TTC549 (cell line): ENCODE data around the gene RHEX.
"Not testable (repeated sequence)": the region's sequence is repeated elsewhere in the genome, so short reads cannot be mapped to it uniquely, and the experiment has no call there.

Experiments used
- FAIRE-seq: peaks from 2 replicates; lab custom pipeline; 2012; peaks lifted over from hg19 to GRCh38; lab: Jason Lieb, UNC

RHEX gene, protein sequence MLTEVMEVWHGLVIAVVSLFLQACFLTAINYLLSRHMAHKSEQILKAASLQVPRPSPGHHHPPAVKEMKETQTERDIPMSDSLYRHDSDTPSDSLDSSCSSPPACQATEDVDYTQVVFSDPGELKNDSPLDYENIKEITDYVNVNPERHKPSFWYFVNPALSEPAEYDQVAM

DNA sequence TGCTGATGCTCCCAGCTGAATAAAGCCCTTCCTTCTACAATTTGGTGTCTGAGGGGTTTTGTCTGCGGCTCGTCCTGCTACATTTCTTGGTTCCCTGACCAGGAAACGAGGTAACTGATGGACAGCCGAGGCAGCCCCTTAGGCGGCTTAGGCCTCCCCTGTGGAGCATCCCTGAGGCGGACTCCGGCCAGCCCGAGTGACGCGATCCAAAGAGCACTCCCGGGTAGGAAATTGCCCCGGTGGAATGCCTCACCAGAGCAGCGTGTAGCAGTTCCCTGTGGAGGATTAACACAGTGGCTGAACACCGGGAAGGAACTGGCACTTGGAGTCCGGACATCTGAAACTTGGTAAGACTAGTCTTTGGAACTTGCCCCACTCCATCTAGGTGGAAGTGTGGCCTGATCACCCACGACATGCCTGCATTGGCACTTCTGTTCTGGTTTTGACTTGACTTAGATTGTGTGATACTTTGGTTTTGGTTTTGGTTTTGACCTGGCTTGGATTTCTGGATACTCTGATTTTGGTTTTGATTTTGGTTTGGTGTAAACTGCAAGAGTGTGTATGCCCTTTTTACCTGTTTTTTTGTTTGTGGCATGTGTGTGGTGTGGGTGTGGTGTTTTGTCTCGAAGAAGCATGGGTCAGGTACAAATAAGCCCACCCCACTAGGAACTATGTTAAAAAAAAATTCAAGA lies at the start of gene RHEX:
Gene RHEX, plus strand, starts transcription at position 255 of the 692 bp plus-strand sequence. CDS start 44,656 bp downstream, outside the sequence.
- not testable (repeated sequence) for FAIRE-seq

- FAIRE-seq = no peak
Observed at GRCh38 chr1:206003854-206004800, 48.8 kb upstream of the RHEX start.

DNA sequence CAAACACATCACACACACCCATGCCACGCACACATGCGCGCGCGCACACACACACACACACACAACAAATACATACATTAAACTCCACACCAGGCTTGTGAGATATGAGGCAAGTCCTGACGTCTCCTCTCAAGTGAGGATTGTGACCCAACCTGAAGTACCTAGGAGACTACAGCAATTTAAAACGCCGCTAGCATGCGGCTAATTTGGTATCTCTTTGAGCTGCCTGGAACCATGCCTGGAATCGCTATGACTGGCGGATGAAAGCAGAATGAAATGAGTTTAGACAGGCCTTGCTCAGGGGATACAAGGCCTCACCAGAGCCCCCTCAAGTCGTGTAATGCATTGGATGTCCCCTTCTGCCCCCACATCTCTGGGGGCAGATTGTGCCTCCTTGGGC lies 48.1 kb upstream of the RHEX start:
- FAIRE-seq = no peak

- no peak for FAIRE-seq
Observed at GRCh38 chr1:206005234-206005633, 47.7 kb upstream of the RHEX start.

DNA sequence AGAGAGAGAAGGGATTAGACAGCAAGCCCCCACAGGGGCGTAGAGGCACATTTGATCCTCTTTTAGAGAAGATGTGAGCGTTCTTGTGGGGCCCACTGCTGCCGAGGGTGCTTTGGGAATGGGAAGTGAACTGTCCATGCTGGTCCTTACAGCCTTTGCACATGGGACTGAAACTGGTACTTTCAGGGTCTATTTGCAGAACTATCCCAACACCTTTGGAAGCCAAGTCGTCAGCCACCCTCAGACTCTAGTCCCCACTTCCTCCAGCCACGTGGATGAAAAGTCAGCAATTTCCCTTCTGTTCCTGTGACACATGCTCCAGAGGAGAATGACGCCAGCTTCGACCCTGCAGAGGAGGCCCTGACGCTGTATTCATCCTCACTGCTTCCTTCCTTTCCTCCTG lies 47.2 kb upstream of the RHEX start:
- FAIRE-seq = no peak

DNA sequence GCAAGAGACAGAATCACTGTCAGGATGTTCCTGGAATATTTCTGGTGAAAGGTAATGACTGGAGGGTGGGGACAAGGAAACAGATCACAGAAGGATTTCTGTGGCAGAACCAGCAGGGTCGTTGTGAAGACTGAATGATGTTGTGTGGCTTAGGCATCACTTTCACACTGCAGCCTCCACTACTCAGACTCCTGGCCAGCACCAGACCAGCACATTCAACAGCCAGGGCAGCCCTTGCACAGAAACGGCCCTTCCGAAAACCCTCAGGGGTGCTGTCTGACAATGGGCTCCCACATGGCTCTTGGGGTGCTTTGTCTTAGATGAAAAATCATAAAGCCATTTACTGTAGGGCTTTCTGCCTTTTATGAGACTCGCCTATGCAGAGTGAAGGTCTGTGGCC lies 46.0 kb upstream of the RHEX start:
- FAIRE-seq = no peak

- FAIRE-seq = no peak
Observed at GRCh38 chr1:206010060-206010459, 42.9 kb upstream of the RHEX start.

GRCh38 chr1:206011057-206011456 lies 41.9 kb upstream of the RHEX start:
- FAIRE-seq = no peak

- FAIRE-seq = no peak
Observed at GRCh38 chr1:206012086-206012859, 40.7 kb upstream of the RHEX start.

GRCh38 chr1:206013026-206013795 lies 39.8 kb upstream of the RHEX start:
- FAIRE-seq = no peak

DNA sequence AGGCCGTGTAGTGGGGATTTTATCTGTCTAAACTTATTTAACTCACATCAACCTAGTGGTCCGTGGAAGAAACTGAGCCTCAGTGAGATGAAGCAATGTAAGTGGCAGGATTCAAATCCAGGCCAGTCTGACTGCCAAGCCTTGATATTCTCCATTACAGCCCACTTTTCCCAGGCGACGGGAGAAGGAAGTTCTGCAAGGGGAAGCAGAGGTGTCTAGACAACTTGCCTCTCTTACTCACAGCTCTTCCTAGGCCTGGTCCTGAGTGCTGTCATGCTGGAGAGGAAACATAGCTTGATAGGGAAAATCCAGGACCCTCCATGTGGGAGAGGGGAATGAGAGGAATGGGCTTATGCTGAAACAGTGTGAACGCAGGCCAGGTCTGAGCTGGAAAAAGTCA lies 38.4 kb upstream of the RHEX start:
- no peak for FAIRE-seq

- FAIRE-seq = no peak
Observed at GRCh38 chr1:206015071-206015470, 37.9 kb upstream of the RHEX start.

DNA sequence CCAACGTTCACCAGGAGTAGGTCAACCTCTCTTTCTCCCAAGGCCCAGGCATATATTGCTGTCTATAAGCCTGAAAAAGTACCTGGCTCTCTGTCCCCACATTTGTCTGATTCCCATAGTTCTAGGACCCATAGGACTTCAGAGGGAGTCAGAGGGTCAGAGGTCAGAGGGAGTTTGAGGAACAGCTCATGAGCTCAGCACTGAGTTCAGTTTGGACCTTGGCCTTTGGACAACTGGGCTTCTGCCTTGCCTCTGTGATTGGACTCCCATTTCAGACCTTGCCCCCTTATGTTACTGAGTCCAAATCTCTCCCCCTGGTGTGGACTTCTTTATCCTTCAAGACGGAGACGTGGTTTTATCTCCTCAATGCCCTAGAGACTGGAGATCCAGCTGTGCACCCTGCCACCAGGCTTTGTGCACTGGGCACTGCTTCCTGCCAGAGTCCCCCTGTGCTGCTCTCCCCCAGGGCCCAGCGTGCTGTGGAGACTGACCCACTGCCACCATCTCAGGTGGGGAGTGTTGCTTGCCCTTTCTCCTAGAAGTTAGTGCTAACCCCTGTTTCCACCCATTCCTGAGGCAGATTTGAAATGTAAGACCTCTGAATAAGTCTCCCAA lies 32.5 kb upstream of the RHEX start:
- FAIRE-seq = no peak

DNA sequence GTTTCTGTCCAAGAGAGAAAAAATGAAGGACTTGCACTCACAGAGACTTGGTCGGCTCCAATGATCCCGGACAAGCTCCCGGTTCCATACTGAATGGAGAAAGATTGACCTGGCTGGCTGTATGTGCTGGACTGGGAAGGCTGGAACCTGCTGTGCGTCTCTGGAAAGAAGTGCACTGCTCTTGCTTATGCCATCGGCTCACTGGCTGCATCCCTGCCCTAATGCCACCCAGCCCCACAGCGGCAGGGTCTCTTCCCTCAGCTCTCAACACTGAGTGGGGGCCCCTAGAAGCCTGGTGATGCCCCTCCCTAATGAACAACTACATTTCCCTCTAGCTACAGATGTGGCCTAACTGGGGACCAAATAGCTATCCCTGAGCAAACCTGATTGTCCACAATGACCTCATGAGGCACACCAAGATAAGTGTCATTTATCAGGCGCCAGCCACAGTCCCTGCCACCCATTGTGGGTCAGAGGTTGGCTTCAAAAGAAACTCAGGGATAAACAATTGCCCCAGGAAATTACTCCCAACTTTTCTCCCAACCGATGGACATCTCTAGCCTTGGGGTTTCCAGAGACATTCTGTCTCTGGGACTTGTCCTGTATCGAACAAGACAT lies 31.9 kb upstream of the RHEX start:
- no peak for FAIRE-seq

DNA sequence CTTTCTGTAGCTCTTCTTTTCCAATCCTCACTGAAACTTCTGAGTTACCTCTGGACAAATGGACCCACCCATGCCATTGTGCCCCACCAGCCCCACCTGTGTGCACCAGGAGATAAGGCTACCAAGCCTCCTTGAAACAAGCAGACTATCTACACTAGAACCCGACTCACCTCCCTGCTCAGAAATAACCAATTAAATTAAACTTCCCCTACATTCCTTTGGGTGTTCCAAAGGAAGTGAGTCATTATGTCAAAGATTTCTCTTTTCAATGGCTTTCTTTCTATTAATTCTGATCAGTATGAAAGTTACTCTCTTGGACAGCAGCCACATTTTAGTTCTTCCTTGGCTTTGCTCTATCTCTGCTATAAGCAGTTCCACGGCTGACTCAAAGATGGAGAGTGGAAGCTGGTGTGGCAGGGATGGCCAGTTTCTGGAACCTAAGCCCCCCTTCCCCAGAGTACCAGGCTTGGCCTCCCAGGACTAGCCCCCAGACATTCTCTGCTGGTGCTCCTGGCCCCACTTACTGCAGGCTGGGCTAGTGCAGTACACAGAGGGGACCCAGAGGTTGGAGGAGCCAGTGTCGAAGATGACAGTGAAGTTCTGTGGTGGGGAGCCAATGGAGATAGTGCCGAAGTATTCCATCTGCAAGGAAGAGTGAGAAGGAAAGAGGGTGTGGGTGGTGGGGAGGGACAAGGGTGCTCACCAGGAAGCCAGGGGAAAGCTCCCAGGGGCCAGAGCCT lies 31.2 kb upstream of the RHEX start:
- no peak for FAIRE-seq

GRCh38 chr1:206022766-206023165 lies 30.2 kb upstream of the RHEX start:
- FAIRE-seq = no peak

DNA sequence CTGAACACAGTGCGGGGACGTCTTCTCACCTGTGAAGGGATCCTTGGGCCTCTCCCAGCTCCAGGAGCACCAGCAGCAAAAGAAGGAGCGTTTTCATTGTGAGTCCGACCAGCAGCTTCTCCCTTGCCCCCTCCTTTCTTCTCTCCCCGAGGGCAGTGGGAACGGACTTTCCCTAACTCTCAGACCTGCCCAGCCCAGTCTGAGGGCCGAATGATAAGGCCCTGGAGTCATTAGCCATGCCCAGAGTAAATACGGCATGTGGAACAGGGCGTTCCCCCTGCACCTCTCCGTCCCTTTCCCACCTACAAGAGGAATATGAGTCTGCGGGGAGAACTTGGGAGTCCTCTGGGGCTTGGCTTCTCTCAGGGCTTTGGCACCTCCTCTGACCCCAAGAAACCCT lies 29.3 kb upstream of the RHEX start, which contains the start of gene CTSE:
Gene CTSE, minus strand, starts transcription at position 201 of the 400 bp plus-strand sequence. Its CDS starts 104 bp downstream, at position 97.
- FAIRE-seq = no peak

DNA sequence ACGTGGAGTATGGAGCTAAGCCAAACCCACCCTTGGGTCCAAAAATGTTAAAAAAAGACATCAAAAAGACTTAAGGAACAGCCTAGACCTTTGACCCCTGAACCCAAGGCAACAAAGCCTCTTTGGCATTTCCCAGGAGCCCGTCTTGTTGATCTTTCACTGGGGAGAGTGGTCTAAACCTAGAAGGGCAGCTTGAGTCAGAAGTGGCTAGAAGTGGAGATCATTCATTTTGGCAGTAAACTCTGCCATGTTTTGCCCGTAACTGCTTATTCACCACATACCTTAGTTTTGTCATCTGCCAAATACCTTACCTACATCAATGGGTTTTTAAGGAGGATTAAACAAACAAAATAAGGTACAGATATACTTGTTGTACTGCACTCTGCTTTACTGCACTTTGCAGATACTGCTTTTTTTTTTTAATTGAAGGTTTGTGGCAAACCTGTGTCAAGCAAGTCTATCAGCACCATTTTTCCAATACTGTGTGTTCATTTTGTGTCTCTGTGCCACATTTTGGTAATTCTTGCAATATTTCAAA lies 27.6 kb upstream of the RHEX start:
- no peak for FAIRE-seq

GRCh38 chr1:206029484-206029883 lies 23.5 kb upstream of the RHEX start:
- FAIRE-seq = no peak
